Neural cell (in vitro differentiated cells): ENCODE data around the gene MRPS6.

ENCODE experiments used
- CTCF ChIP-seq: fragments of 450-650 bp; IDR thresholded peaks from 2 replicates; pipeline ENCODE4 v1.5.1; 2014; ENCODE audit warnings: antibody characterized with exemption, mild to moderate bottlenecking, moderate library complexity; ENCODE audit not compliant: poor library complexity, severe bottlenecking
- EP300 ChIP-seq: fragments of 450-650 bp; conservative IDR thresholded peaks from 2 replicates; pipeline ENCODE4 v1.6.1; 2014; ENCODE audit warnings: antibody characterized with exemption, mild to moderate bottlenecking, moderate library complexity; ENCODE audit not compliant: poor library complexity, severe bottlenecking
- EZH2 ChIP-seq: fragments of 200-600, 300-800 bp; shearing (Covaris generic), sonication (generic); IDR thresholded peaks from 2 replicates; pipeline ENCODE4 v1.6.1; 2014; ENCODE audit warnings: antibody characterized with exemption, low read length, borderline replicate concordance, mild to moderate bottlenecking; ENCODE audit not compliant: insufficient read depth, poor library complexity, severe bottlenecking
- MXI1 ChIP-seq: fragments of 450-650 bp; conservative IDR thresholded peaks from 2 replicates; pipeline ENCODE4 v1.6.1; 2014; ENCODE audit warnings: antibody characterized with exemption, mild to moderate bottlenecking; ENCODE audit not compliant: poor library complexity, severe bottlenecking
- POLR2AphosphoS5 ChIP-seq: IDR thresholded peaks from 2 replicates; pipeline ENCODE4 v1.6.1; 2012
- RAD21 ChIP-seq: fragments of 450-650 bp; conservative IDR thresholded peaks from 2 replicates; pipeline ENCODE4 v1.6.1; 2014; ENCODE audit warnings: antibody characterized with exemption, mild to moderate bottlenecking, moderate library complexity
- REST ChIP-seq: IDR thresholded peaks from 2 replicates; pipeline ENCODE4 v1.6.1; 2012; ENCODE audit warnings: borderline replicate concordance
- SMC3 ChIP-seq: fragments of 450-650 bp; conservative IDR thresholded peaks from 2 replicates; pipeline ENCODE4 v1.6.1; 2014; ENCODE audit warnings: antibody characterized with exemption, mild to moderate bottlenecking, moderate library complexity; ENCODE audit not compliant: poor library complexity
- TAF1 ChIP-seq: IDR thresholded peaks from 2 replicates; pipeline ENCODE4 v1.6.1; 2012; ENCODE audit warnings: low read depth

GRCh38 chr21:34097442-34097841 is 24.1 kb downstream of the MRPS6 start:
- TF ChIP-seq CTCF (no peak), EP300 (no peak), SMC3 (no peak), REST (no peak), TAF1 (no peak), RAD21 (no peak), POLR2AphosphoS5 (no peak), EZH2 (no peak), MXI1 (no peak)
